ENCODE data around the gene AP1B1. TPM values are rescaled to one million over a fixed set of nuclear protein-coding genes. Genes with fewer than 3 reads are reported as not detected.
A peak's percentile ranks its signal among the peaks of the same experiment; 100 is the strongest.
"Not testable (repeated sequence)": the region's sequence is repeated elsewhere in the genome, so short reads cannot be mapped to it uniquely, and the experiment has no call there.

AP1B1 gene
- total RNA-seq = 79.1 and 83.7 TPM in 2 replicates

DNA sequence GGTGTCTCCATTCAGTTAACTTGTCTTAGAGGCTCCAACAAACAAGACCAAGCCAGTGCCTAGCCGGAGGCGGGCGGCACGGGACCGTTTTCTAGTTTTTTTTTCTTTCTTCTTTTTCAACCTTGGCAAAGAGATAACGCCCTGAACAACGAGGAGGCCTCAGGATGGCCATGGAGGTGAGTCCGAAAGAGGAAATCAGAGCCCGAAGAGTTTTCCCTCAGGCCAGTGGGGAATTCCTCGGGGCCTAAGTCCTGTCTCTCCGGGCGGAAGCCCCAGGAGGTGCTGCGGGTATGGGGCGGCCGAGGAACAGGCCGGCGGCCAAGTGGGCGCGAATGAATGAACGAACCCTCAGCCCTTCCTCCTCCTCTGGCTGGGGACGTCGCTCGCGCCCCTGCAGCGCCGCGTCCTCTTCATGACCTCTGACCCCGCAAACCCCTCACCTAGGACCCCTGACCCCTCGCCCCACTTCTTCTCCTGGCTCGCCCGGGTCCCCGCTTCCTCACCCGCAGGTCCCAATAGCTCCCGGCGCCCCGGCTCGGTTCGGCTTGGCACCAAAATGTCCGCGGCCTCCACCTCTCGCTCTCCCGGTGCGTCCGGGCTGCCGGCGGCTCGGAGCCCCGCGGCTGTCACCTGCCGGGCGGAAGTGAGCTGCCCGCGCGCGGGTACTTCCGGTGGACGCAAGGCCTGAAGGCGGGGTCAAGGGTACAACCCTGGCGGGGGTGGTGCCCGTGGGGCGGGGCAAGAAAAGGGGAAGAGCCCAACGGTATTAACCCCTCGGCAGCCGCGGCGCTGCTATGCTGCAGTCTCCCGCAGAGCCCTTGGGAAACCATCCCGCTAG lies at the start of gene AP1B1:
AP1B1 (minus strand) TSS at position 650 of the 838 bp plus-strand sequence. CDS start 21,327 bp downstream, outside the sequence.
- H3K27me3 Mint-ChIP-seq = no peaks in the 10 kb centered on the region
- H3K4me3 Mint-ChIP-seq = peak within 1 kb of the TSS; percentile 92
- H3K36me3 Mint-ChIP-seq (ENCODE audit: low read depth) = peaks cover 13% of the 10 kb centered on the region
- no peaks in the 10 kb centered on the region for H3K9me3 Mint-ChIP-seq
- DNase-seq = peak; percentile 99
- H3K4me1 Mint-ChIP-seq = peaks cover 28% of the 10 kb centered on the region
- H3K27ac Mint-ChIP-seq = peak within 1 kb of the TSS; percentile 89
- intact Hi-C loops (cut with micrococcal nuclease) = loop anchor here (1.0 kb wide), 1 partner anchor 27 kb away; no protein-coding TSS in a partner anchor

DNA sequence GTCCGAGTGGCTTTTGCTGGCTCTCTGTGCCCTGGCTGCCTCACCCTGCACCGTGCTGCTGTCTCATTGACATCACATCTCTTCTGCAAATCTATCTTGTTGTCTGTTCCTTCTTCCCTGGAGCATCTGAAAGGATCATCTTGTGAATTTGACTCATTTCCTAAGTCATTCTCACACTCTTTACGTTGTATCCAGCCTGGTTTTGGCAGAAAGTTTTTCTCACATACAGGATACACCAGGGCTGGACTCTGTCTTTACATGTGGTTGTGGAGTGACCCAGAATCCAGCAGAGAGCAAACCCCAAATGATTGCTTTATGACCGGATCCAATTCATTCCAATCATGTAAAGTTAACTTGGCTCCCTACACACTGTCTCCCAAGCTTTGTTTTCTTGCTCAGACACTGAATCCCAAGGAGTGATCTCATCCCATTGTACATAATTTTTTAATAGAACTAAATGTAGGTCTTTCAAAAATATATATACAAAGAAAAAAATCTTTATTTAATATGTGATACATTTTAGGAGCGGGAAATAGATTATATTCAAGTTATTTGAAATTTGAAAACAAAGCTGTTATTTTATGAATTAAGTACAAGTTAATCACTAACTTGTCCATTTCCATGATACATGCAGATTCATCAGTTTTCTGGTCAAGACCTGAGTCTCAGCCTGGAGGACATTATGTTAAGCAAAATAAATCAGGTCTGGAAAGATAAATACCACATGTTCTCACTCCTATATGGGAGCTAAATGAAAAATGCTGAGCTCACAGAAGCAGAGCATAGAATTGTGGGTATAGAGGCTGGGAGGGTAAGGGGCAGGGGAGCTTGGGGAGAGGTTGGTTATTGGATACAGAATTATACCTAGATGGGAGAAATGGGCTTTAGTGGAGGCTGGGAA lies 47.1 kb upstream of the AP1B1 start:
- Mint-ChIP-seq H3K27ac (no peak overlapping the region), H3K4me1 (no peaks in the 10 kb centered on the region), H3K4me3 (no peak overlapping the region), H3K27me3 (peaks cover 40% of the 10 kb centered on the region), H3K9me3 (no peaks in the 10 kb centered on the region), H3K36me3 (ENCODE audit: low read depth) (no peaks in the 10 kb centered on the region)
- intact Hi-C loops (cut with micrococcal nuclease) = no loop called here
- no peak for DNase-seq

DNA sequence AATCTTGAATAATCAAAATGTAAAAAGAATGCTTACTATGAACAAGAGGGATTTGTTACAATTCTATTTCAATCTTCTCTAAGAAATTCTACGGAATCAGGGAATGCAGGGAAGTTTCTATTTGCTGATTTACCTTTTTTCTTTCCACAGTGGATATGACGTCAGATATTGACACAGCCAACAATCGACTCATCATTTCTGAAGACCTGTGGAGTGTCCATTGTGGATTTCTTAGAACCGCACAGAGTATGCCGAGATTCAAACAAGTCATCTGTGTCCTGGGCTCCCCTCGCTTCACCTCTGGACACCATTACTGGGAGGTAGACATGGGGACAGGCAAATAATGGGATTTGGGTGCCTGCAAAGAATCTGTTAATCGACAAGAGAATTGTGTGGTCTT lies 45.9 kb upstream of the AP1B1 start:
- Mint-ChIP-seq H3K4me3 (no peak overlapping the region), H3K36me3 (ENCODE audit: low read depth) (no peaks in the 10 kb centered on the region), H3K4me1 (no peaks in the 10 kb centered on the region), H3K27me3 (peaks cover 47% of the 10 kb centered on the region), H3K27ac (no peak overlapping the region), H3K9me3 (no peaks in the 10 kb centered on the region)
- intact Hi-C loops (cut with micrococcal nuclease) = no loop called here
- DNase-seq = no peak

DNA sequence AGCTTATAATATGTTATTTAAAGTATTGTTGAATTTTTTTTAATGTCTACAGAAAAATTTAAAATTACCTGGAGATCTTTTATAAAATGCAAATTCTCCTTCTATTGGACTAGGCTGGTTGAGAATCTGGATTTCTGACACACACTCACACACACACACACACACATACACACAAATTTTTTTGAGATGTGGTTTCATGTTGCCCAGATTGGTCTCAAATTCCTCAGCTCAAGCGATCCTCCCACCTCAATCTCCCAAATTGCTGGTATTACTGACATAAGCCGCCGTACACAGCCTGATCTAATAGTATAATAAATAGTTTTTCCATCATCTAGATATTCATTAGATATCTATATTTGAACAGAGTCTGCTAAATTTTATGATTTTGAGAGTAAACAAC lies 45.5 kb upstream of the AP1B1 start:
- Mint-ChIP-seq H3K27me3 (peaks cover 51% of the 10 kb centered on the region), H3K4me1 (no peaks in the 10 kb centered on the region), H3K27ac (no peak overlapping the region), H3K9me3 (no peaks in the 10 kb centered on the region), H3K36me3 (ENCODE audit: low read depth) (no peaks in the 10 kb centered on the region), H3K4me3 (no peak overlapping the region)
- DNase-seq = no peak
- intact Hi-C loops (cut with micrococcal nuclease) = no loop called here

DNA sequence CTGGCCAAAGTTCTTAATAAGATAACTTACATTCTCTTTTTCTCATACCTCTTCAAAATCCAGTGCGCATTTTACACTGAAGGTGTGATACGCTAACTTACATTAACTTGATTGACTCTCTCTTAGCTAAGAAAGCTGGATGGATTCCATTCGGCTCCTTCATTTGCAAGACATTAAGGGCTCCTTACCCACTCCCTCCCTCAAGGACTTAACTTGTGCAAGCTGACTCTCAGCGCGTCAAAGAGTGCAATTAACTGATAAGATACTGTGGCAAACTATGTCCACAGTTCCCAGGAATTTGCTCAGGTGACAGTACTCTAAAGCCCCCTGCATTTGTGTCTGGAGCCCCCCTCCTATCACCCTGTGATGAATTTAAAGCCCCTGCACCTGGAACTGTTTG lies 43.6 kb upstream of the AP1B1 start:
- Mint-ChIP-seq H3K9me3 (no peaks in the 10 kb centered on the region), H3K27me3 (peaks cover 57% of the 10 kb centered on the region), H3K4me3 (no peak overlapping the region), H3K4me1 (no peaks in the 10 kb centered on the region), H3K36me3 (ENCODE audit: low read depth) (no peaks in the 10 kb centered on the region), H3K27ac (no peak overlapping the region)
- intact Hi-C loops (cut with micrococcal nuclease) = no loop called here
- DNase-seq = no peak

DNA sequence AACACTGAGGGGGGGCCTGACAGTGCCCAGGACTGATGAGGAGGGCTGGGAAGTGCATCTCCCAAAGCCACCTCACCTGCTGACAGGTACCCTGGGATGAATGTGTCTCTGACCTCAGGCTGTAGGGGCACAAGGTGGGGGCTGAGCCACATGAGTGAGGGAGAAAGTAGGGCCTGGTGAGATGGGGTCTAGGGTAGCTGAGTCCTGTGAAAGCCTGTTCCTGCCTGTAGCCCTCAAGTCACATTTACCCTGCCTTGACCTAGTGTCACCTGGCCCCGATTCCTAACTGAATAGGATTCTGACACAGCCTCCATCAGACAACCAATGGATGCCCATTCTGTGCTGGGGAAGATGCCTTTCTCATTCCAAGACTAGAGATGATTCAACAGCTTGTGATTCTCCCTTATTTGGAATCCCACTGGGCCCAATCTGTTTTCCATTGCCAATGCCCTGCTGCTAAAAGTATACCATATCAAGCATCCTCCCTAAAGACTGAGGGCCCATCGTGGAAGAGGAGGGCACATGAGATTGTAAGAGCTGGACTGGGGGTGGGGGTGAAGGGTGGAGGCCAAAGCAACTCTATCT lies 38.9 kb upstream of the AP1B1 start:
- intact Hi-C loops (cut with micrococcal nuclease) = no loop called here
- no peak for DNase-seq
- no peak overlapping the region for H3K4me3 Mint-ChIP-seq
- H3K27ac Mint-ChIP-seq = no peak overlapping the region
- H3K36me3 Mint-ChIP-seq (ENCODE audit: low read depth) = no peaks in the 10 kb centered on the region
- H3K9me3 Mint-ChIP-seq = no peaks in the 10 kb centered on the region
- no peaks in the 10 kb centered on the region for H3K4me1 Mint-ChIP-seq
- H3K27me3 Mint-ChIP-seq = peaks cover 35% of the 10 kb centered on the region

DNA sequence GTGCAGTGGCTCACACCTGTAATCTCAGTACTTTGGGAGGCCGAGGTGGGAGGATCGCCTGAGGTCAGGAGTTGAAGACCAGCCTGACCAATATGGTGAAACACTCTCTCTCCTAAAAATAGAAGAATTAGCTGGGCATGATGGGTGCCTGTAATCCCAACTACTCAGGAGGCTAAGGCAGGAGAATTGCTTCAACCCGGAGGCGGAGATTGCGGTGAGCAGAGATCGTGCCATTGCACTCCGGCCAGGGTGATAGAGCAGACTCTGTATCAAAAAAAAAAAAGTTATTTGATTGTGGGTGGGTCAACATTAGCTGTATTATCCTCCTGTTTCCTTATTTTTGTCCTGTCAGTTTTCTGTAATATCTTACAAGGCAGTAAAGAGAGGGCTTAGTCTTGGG lies 38.1 kb upstream of the AP1B1 start:
- H3K36me3 Mint-ChIP-seq (ENCODE audit: low read depth) = no peaks in the 10 kb centered on the region
- no peak overlapping the region for H3K4me3 Mint-ChIP-seq

DNA sequence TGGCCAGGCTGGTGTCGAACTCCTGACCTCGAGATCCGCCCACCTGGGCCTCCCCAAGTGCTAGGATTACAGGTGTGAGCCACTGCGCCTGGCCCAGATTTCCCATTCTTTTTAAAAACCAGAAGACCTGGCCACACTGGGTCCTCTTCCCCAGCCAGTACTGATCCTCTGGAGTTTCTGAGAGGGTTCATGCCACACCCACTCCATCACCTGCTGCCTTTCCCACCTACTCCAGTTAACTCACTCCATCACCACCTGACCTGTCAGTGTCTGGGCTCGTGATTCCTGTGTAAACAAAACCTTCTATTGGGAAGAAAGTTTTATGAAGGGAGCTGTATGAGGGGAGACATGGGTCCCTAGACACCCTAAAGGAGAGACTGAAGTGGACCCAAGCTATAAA lies 30.3 kb upstream of the AP1B1 start:
- peaks cover 21% of the 10 kb centered on the region for H3K4me1 Mint-ChIP-seq
- DNase-seq; H3K4me3 Mint-ChIP-seq; H3K36me3 Mint-ChIP-seq (ENCODE audit: low read depth); H3K27me3 Mint-ChIP-seq; H3K27ac Mint-ChIP-seq; H3K9me3 Mint-ChIP-seq; intact Hi-C loops (cut with micrococcal nuclease): not testable (repeated sequence)

More for the DNA sequence above, 38.1 kb upstream of the AP1B1 start:
- Mint-ChIP-seq H3K27me3 (peaks cover 33% of the 10 kb centered on the region), H3K9me3 (no peaks in the 10 kb centered on the region), H3K4me1 (peaks cover 2% of the 10 kb centered on the region), H3K27ac (no peak overlapping the region)
- intact Hi-C loops (cut with micrococcal nuclease) = no loop called here
- DNase-seq = no peak

DNA sequence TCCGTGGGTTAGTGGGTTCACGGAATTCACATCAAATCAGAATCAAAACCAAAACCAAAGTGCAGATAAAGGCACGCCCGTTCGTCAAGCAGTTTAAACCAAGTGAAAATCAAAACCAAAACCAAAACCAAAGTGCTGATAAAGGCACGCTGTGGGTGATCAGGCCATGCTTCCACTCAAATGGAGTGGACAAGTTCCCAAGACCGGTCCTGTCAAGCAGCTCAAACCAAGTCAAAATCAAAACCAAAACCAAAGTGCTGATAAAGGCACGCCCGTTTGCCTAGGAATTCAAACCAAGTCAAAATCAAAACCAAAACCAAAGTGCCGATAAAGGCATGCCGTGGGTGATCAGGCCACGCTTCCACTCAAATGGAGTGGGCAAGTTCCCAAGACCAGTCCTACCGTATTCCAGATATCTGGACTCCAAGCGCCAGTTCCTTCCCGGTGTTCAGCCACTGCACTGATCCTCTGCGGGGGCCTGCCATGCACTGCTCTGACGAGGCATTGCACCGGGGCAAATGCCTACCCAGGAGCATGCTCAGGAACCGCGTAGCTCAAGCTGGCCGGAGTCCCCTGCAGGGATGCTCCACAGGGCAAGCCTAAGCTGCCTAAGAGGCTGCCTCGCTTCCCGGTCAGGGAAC lies 26.7 kb upstream of the AP1B1 start:
- H3K4me1 Mint-ChIP-seq = peaks cover 23% of the 10 kb centered on the region
- H3K9me3 Mint-ChIP-seq; H3K27me3 Mint-ChIP-seq; H3K36me3 Mint-ChIP-seq (ENCODE audit: low read depth): not testable (repeated sequence)
- peak; percentile 92 for DNase-seq
- peak overlapping the region; percentile 86 for H3K4me3 Mint-ChIP-seq
- peak overlapping the region; percentile 98 for H3K27ac Mint-ChIP-seq
- intact Hi-C loops (cut with micrococcal nuclease) = loop anchor here (1.0 kb wide), 1 partner anchor 27 kb away; the partner anchor contains the start of gene AP1B1

DNA sequence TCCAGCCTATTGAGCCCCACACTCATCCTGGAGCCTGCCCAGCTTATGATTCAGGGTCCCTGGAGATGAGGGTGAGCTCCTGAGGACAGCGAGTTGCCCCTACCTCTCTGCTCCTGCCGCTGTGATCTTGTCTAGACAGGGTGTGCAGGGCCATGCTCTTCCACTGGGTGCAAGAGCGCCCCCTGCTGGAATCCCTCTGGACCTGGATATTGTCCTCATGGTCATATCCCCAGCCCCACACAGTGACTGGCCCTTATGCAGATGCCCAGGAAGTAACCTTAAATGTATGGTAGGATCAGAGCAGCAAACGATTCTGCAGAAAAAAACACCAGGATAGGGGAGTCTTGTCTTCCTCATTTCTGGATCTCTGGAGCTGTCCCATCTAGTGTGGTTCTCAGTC lies 24.4 kb upstream of the AP1B1 start:
- H3K4me1 Mint-ChIP-seq = peaks cover 25% of the 10 kb centered on the region
- H3K27ac Mint-ChIP-seq; H3K27me3 Mint-ChIP-seq; H3K9me3 Mint-ChIP-seq; intact Hi-C loops (cut with micrococcal nuclease); H3K4me3 Mint-ChIP-seq; H3K36me3 Mint-ChIP-seq (ENCODE audit: low read depth): not testable (repeated sequence)
- peak; percentile 73 for DNase-seq

DNA sequence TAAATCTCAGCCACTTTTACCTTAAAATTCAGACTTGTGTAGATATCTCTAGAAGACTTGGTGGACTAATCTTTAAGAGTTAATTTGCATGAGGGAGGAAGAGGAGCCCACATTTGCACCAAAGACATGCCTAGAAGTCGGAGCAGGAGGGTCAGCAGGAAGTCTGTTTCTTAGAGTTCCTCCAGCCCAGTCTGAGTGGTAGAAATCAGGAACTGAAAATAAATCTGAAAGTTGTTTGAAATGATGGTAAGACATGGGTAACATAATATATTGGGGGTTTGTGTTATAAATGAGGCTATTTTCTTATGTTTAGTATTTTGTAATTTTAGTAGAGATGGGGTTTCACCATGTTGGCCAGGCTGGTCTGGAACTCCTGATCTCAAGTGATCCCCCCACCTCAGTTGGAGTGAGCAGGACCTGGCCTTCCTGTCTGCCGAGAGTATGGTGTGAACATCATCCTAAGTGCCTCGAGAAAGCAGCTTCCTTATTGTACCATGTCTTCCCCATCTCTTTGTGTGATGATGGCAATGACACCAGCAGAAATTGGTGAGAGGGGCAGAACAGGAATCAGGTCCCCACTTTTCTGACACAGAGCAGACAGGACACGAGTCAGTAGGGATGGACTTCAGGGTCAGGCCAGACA lies 23.3 kb upstream of the AP1B1 start:
- H3K27ac Mint-ChIP-seq; H3K27me3 Mint-ChIP-seq; H3K4me3 Mint-ChIP-seq; DNase-seq; intact Hi-C loops (cut with micrococcal nuclease); H3K9me3 Mint-ChIP-seq; H3K36me3 Mint-ChIP-seq (ENCODE audit: low read depth): not testable (repeated sequence)
- peaks cover 25% of the 10 kb centered on the region for H3K4me1 Mint-ChIP-seq

DNA sequence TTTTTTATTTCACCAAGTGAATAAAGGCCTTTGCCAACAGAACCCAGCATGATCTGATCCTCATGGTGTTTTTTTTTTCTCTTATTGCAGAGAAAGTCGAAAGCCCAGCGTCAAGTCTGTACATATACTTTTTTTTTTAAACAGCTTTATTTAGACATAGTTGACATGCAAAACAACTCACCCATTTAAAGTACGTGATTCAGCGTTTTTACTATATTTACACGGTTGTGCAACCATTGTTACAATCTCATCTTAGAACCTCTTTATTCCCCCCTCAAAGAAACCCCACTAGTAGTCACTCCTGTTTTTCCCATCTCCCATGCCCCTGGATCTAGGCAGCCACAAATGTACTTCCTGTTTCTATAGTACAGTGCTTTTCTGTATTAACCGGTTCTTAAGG lies 20.6 kb upstream of the AP1B1 start:
- Mint-ChIP-seq H3K27me3 (peaks cover 4% of the 10 kb centered on the region), H3K4me3 (no peak overlapping the region), H3K27ac (no peak overlapping the region), H3K36me3 (ENCODE audit: low read depth) (no peaks in the 10 kb centered on the region), H3K9me3 (no peaks in the 10 kb centered on the region), H3K4me1 (peaks cover 8% of the 10 kb centered on the region)
- no peak for DNase-seq
- intact Hi-C loops (cut with micrococcal nuclease) = no loop called here

DNA sequence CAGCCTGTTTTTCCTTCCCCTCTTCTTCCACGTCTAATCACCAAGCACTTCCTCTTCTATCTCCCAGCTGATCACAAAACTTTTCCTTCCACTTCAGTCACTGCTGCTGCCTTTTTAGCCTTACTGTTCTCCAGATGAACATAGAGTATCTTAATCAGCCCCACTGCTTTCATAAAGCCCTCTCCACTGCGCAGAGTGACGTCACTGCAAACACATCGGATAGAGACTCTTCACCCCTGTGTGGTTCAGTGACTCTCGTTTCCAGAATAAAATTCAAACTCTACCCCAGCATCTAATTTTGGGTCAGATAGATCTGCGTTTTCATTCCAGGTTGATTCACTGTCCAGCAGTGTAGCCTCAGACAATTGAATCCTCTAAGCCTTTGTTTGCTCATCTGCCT lies 13.2 kb upstream of the AP1B1 start:
- intact Hi-C loops (cut with micrococcal nuclease); H3K9me3 Mint-ChIP-seq; H3K4me3 Mint-ChIP-seq; H3K36me3 Mint-ChIP-seq (ENCODE audit: low read depth); H3K4me1 Mint-ChIP-seq; H3K27ac Mint-ChIP-seq; DNase-seq: not testable (repeated sequence)
- H3K27me3 Mint-ChIP-seq = peaks cover 26% of the 10 kb centered on the region

All from activated CD4-positive, alpha-beta T cell treated with anti-CD3 and anti-CD28 coated beads, Interleukin-2, amount 10 ng/mL, durations not matched to agents 24 days and 14 days (primary cell).